HL-60 (cell line): ENCODE results near the gene LAMC1.

ENCODE experiments used
- DNase-seq, 2 experiments: peaks; one replicate each; pipeline ENCODE4 v3.0.0-alpha.2; 2010 to 2020; ENCODE audit warnings: low read depth in 1 of 2, low spot score in 1 of 2
- H3K27ac ChIP-seq: fragments of 250-450 bp; sonication (Bioruptor Pico); replicated peaks from 2 replicates; pipeline ENCODE4 v1.5.1; 2020; ENCODE audit warnings: mild to moderate bottlenecking, moderate library complexity
- H3K27me3 ChIP-seq: fragments of 250-450 bp; sonication (Bioruptor Pico); 2 replicates; pipeline ENCODE4 v1.5.1; 2021; ENCODE audit warnings: mild to moderate bottlenecking, moderate library complexity; ENCODE audit not compliant: insufficient read depth, poor library complexity, severe bottlenecking
- H3K4me3 ChIP-seq: replicated peaks from 2 replicates; pipeline ENCODE4 v1.5.1; 2011; ENCODE audit warnings: mild to moderate bottlenecking, control low read depth, low read length; ENCODE audit not compliant: insufficient read depth
- CTCF ChIP-seq: IDR thresholded peaks from one replicate; pipeline ENCODE4 v1.5.1; 2011; ENCODE audit warnings: low read length, control low read depth, inconsistent platforms; ENCODE audit not compliant: insufficient read depth
- GABPA ChIP-seq: IDR thresholded peaks from 2 replicates; pipeline ENCODE4 v1.6.1; 2012; ENCODE audit warnings: low read depth
- POLR2AphosphoS5 ChIP-seq: IDR thresholded peaks from 2 replicates; pipeline ENCODE4 v1.6.1; 2012; ENCODE audit warnings: low read depth
- REST ChIP-seq: IDR thresholded peaks from 2 replicates; pipeline ENCODE4 v1.6.1; 2012; ENCODE audit warnings: low read depth; ENCODE audit not compliant: insufficient replicate concordance
- SPI1 ChIP-seq: IDR thresholded peaks from 2 replicates; pipeline ENCODE4 v1.6.1; 2012; ENCODE audit warnings: low read depth, mild to moderate bottlenecking, borderline replicate concordance

The LAMC1 gene

GRCh38 chr1:183126000-183126366 lies 102.8 kb downstream of the LAMC1 start:
- Histone ChIP-seq H3K27me3 (no peaks in the 10 kb centered on the region), H3K4me3 (no peak overlapping the region), H3K27ac (no peak overlapping the region)
- no peak for DNase-seq
- TF ChIP-seq POLR2AphosphoS5 (no peak), CTCF (no peak), REST (no peak), GABPA (no peak), SPI1 (no peak)

- DNase-seq: no peak
- H3K4me3 ChIP-seq: no peak overlapping the region
- TF ChIP-seq REST: no peak
- TF ChIP-seq GABPA: no peak
- TF ChIP-seq SPI1: no peak
- TF ChIP-seq POLR2AphosphoS5: no peak
- TF ChIP-seq CTCF: no peak
- no peaks in the 10 kb centered on the region for H3K27me3 ChIP-seq
- no peak overlapping the region for H3K27ac ChIP-seq
Observed at GRCh38 chr1:183126528-183126927, 103.3 kb downstream of the LAMC1 start.

GRCh38 chr1:183129921-183130690 lies 106.9 kb downstream of the LAMC1 start:
- DNase-seq: no peak
- TF ChIP-seq REST (no peak), SPI1 (no peak), POLR2AphosphoS5 (no peak), CTCF (no peak), GABPA (no peak)

More at GRCh38 chr1:183129921-183130690, 106.9 kb downstream of the LAMC1 start:
- Histone ChIP-seq H3K27me3 (no peaks in the 10 kb centered on the region), H3K4me3 (no peak overlapping the region), H3K27ac (no peak overlapping the region)
